ENCODE measurements around the gene XXYLT1.
"Not testable (repeated sequence)": the region's sequence is repeated elsewhere in the genome, so short reads cannot be mapped to it uniquely, and the experiment has no call there.

Gene XXYLT1

DNA sequence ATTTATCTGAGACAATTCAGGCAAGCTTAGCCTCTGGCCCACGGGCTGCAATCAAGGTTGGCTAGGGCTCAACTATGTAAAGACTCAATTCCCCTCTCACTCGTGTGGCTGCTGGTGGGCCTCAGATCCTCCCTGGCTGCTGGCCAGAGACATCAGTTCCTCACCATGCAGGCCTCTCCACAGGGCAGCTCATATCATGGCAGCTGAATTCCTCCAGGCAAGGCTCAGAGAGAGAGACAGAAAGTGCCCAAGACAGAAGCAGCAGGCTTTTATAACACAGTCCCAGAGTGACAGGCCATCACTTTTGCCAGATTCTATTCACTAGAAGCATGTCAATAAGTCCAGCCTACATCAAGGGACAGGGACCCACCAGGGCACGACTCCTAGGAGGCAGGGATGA is 63.2 kb downstream of the XXYLT1 start:
- no peak for DNase-seq (ENCODE audit: low spot score)

DNA sequence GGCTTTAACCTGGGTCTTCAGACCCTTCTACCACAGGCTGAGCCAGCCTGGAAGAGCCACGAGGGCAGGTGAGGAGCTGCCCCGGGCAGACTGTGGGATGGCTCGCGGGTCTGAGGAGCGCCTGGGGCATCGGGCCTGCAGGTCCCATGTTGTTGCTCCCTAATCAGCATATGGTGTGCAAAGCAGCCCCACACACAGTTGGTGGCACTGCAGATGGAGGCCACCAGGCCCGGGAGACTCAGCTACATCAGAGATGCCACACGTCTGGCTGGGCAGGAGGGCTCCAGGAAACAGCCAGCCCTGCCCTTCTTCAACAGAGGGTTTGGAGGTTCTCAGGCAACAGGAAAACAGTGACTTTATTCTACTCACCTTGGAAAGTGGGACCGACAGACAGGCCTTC is 63.9 kb downstream of the XXYLT1 start:
- DNase-seq (ENCODE audit: low spot score), result no peak

DNA sequence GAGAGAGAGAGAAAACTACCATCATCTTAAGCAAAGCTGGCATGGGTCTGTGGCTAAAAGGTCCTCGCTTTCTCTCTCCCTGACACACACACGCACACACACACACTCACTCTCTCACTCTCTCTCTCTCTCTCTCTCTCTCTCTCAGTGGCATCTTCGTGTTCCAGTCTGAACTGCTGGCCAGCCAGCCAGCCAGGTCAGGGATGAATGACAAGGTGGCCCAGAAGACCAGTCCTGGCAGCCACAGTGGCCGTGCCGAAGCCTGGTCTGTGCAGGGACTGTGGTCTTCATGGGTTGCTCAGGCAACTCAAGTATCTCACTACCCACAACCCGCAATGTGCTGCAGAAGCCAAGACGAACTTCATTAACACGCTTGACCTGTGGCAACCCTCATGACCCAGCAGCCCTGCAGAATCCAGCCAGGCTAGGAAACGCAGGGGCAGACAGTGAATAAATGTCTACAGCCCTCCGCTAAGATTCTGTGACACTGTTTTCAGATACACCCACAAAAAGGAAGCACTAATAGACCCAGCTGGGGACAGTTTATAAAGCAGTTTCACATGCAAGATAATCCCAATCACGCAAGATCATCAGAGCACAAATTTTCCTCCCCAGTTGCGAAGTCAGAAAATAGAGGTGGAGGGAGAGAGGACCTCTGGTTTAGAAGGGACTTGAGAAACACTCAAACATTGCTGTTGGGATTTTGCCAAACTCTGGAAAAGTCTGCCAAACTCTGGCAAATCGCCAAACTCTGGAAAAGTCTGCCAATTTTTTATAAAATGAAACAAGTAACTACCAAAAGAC is 66.4 kb downstream of the XXYLT1 start:
- no peak for DNase-seq (ENCODE audit: low spot score)

DNA sequence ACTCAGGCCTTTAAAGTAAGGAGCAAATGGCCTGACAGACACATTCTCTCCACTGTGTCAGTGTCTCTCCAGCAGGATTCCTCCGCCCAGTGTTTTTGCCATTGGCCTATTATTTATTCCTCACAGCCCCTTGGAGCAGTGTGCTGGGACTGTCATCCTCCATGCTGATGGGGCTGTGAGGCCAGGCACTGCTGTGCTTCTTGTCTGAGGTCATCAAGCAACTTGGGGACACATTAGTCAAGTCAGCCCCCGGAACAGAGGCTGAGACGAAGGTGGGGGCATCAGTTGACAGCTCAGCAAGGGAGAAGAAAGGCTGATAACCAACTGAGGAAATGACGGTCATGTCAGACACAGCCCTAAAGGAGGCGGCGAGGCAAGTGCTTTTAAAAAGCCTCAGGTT is 67.4 kb downstream of the XXYLT1 start:
- no peak for DNase-seq (ENCODE audit: low spot score)

DNA sequence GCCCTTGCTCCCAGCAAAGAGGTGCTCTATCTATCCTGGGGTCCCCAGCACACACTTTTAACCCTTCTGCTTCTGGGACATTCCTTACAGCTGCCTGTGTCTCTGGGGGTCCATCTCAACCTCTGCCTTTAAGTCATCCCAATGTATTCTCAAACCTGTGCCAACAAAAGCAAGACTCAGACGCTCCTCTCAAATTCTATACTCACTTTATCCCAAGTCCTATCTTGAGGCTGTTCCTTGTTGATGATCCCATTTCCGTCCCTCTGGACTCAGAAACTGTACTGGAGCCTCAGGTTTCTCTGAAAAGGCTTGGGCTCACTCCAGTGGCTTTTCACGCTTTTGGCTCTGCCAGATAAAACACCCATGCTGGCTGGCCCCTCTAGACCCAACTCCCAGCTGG is 69.7 kb downstream of the XXYLT1 start:
- no peak for DNase-seq (ENCODE audit: low spot score)

DNA sequence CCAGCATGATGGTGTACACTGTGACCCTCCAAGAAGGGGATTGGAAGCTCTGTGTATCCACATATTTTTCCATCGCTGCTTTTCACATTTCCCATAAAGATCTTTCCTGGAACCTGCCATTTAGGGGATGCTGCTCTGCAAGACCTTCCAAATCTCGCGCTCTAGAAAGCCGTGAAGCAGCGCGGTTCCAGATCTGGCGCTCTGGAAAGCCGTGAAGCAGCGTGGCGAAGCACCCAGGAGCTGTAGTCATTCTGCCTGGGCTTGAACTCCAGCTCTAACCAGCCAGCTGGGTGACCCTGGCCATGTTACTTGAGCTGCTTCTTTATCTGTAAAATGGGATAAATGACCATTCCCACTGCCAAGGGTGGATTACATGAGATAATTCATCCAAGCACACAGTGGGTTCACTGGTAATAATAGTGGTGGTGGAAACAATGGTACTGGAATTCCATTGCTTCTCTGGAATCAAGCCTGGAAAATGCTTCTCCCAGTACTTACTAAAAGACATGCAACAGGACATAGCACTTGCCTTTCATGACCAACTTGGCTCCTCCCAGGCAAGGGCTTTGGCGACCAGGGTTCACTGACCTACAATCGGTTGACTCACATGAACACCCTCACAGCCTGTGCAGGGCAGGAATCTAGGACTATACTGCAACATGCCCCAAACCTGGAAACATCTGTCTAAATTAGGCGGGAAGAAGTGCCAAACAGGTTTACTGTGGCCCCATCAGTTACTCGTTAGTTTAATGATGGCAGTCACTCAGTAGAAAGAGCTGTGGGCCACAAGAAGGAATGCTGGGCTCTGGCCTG is 70.7 kb downstream of the XXYLT1 start:
- DNase-seq (ENCODE audit: low spot score), result no peak

DNA sequence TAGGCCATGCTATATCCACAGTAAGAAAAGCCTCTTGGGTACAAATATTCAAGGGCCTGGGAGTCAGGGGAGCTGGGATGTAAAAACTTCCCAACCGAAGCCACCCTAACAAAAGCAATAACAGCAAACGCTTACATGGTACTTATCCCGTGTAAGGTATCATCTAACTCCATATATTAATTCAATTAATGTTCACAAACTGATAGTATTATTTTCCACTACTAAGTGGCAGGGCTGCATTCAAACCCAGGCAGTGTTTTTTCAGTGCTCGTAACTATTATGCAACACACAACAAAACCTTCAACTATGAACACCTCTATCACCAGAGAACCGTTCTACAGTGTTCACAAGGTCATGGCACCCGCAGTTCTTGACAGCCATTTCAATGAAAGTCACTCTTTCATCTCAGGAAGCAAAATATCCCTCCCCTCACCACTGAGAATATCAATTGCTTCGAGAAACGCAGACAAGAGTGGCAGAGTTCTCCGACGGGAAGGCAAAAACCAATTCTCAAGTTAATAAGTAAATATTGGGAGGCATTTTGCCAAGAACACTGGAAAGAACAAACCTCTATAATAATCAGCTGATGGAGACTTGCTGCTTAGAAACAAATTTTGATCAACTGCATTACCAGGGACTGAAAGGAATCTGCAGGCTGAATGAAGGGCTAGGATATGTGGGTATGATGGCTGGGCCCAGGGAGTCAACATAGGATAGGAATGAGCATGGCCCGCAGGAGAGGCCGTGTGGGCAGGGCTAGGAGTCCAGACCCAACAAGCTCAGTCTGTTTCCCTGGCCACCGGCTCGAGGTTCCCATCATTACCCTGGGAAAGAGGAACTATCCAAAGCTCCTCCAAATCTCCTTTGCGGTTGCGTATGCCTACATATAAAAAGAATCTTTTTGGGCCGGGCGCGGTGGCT is 72.3 kb downstream of the XXYLT1 start:
- DNase-seq (ENCODE audit: low spot score), result no peak

DNA sequence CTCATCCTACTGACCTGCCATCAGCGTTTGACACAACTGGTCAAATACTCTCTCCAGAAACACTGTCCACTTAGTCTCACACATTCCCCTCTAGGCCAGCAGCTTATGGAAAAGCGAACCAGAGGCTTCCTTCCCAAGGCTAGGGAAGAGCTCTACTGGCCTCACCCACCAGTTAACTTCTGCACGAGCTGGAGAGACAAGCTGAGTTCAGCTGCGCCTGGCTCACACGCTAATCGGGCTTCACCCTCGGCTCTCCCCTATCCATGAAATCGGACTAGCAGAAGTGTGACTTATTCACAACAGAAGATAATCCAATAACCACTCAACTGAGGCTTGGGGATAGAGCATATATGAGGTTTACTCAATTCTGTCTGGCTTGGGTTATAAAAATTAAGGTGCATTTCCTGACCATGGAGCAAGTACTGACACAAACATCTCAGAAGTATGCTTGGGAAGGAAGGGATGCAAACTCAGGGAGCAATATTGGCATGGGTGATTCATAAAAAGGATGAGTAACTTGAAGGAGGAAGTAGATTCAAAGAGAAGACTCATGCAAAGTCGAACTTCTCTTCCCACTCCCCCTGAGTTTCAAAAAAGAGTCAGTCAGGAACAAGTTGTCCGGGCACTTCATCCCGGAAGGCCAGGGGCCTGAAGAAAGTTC is 73.1 kb downstream of the XXYLT1 start:
- no peak for DNase-seq (ENCODE audit: low spot score)

DNA sequence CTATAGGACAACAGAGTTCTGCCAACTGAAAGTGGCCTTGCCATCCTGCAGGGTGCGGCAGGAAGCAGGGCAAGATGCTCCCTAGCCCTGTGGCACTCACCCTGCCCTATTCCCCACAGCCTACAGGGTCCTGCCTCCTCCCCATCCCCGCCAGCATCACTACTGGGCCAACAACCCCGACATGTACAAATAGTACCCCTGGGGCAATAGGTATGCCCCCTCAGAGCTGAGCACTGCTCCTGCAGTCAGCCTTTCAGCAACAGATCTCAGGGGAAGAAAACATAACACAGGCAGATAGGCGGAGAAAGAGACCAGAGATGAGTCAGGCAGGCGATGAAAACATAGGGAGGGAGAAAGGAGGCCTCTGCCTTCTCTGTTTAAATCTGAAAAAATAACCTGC is 74.7 kb downstream of the XXYLT1 start:
- no peak for DNase-seq (ENCODE audit: low spot score)

DNA sequence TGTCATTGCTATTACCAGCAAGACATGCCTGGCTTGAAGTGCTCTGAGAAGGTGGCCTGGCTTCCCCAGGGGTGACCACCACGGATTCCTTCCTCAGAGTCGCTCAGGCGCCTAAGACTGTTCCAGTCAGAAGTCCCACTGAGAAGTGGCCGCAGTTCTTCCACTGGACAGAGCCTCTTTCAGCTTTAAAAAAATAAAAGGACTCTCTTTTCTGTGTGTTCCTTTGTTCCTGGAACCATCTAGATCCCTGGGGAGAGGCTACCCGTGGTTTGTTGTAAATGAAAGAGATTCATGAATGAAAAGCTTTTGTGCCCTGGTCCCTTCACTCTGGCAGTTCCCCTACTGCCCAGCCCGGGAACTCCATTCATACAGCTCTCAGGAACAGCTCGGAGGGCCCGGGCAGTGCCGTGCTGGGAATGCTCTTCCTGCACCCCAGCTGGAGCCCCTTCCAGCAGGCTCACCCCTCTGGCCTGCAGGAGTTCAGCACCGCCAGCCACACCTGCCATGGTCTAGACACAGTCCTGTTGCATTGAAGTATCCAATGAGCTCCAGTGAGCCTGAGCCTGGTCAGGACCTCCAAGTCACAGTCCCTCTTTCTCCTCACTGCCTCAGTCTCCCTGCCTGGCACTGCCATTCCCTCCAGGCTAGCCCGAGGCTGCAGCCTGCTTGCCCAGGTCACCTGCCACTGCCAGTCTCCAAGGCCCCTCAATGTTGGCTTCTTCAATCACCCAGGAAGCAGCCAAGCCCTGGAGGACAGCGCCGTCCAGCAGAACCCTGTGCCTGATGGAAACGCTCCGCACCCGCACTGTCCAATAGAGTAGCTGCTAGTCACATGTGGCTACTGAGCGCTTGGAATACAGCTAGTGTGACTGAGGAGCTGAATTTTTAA is 75.4 kb downstream of the XXYLT1 start:
- DNase-seq (ENCODE audit: low spot score), result no peak

DNA sequence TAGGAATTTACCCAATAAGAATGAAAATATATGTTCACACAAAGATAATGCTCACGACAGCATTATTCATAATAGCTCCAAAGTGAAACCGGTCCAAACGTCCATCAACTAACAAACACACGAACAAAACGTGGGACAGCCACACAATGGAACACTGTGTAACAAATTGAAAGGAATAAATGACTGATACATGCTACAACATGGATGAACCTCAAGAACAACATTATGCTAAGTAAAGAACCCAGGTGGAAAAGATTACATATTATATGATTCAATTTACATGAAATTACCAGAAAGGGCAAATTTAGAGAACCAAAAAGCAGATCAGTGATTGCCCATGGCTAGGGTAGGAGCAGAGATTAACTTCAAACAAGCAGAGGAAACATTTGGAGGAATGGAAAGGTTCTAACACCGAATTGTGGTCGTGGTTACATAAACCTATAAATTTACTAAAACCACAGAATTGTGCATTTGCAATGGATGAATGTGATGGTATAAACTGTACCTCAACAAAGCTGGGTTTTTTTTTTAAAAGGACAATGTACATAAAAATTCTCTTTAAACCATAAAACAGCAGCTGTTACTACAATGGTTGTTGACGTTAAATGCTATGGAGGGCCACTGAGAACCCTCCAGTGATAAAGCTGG is 76.3 kb downstream of the XXYLT1 start:
- DNase-seq (ENCODE audit: low spot score), result no peak

DNA sequence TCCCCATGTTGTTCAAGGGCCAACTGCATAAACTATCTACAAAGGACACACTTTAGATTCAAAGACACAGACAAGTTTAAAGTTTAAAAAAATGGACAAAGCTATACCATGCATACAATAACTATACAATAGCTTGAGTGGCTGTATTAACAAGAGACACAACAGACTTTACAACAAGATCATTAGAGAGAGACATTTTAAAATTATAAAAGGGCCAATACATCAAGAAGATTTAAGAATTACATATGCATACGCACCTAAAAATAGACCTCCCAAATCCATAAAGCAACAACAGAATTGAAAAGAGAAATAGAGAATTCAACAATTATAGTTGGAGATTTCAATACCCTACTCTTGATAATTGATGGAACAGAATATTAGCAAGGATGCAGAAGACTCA is 79.4 kb downstream of the XXYLT1 start:
- DNase-seq (ENCODE audit: low spot score), result no peak

DNA sequence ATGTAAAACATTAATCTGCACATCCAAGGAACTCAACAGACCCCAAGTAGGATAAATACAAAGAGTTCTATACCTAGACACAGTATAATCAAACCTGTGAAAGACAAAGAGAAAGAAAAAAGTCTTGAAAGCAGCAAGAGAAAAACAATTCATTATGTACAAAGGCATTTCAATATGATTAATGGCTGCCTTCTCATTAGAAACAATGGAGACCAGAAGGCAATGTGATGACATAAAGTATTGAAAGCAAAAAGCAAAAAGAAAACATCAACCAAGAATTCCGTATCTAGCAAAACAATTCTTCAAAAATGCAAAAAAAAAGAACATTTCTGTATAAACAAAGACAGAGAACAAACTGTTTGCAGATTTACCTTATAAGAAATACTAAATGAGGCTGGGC is 81.1 kb downstream of the XXYLT1 start:
- no peak for DNase-seq (ENCODE audit: low spot score)

DNA sequence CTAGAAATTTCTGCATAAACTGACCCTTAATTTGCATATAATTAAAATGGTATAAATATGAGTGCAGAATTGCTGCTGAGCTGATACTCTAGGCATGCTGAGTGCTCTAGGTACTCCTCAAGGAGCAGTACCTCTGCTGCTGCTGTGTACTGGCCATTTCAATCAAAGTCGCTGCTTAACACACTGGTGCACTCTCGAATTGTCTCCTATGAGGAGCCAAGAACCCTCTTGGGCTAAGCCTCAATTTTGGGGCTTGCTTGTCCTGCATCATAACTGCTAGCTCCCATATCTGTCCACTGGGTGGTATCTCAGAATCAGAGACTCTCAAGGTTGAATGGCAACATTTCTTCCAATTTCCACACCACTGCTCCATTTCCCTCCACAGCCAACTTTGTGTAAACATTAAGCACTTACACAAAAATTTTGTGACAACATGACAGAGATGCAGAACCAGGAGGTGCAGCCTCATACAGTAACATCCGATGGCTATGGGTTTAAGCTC is 82.5 kb downstream of the XXYLT1 start:
- no peak for DNase-seq (ENCODE audit: low spot score)

DNA sequence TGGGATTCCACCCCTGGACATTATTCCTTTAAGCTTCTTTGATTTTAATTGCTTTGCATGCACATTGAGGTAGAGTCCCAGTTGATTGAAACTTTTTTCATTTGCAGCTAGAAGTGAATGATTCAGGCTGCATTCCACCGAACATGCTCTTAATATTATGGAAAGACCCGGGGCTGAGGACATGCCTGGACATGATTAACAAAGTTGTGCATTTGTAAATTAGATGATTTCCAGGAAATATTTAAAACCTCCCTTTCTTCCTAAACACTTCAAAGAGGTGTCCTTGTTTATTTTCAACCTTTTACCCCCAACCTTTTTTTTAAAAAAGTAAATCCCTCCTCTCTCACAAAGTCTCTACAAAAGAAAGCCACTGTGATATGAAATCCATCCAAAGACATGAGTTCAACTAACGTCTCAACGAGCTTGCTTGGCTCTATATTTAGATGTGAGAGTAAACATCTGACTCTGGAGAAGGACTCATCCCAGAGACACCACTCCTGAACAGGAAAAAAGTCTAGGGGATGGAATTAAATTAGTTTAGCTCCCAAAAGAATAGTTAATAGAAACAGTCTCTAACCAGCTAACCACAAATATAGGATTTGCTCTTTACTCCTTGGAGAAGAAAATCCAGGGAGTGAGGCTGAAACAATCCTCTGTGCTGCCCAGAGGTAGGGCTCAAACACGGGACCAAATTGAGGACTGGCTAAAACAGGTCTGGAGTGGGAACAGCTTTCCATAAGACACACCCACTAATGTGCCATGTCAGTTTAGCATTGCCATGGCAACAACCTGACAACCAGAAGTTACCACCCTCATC is 83.1 kb downstream of the XXYLT1 start:
- no peak for DNase-seq (ENCODE audit: low spot score)

DNA sequence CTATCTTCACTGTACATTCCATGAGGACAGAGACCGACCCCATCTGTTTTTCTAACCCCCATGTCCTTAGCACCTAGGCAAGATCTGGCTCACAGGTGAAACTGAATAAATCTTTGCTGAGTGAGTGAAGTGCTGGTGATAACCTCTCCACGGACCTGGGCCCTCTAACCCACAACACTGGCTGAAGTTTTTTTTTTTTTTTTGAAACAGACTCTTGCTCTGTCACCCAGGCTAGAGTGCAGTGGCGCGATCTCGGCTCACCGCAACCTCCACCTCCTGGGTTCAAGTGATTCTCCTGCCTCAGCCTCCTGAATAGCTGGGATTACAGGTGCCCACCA is 84.3 kb downstream of the XXYLT1 start:
- DNase-seq (ENCODE audit: low spot score), result not testable (repeated sequence)

DNA sequence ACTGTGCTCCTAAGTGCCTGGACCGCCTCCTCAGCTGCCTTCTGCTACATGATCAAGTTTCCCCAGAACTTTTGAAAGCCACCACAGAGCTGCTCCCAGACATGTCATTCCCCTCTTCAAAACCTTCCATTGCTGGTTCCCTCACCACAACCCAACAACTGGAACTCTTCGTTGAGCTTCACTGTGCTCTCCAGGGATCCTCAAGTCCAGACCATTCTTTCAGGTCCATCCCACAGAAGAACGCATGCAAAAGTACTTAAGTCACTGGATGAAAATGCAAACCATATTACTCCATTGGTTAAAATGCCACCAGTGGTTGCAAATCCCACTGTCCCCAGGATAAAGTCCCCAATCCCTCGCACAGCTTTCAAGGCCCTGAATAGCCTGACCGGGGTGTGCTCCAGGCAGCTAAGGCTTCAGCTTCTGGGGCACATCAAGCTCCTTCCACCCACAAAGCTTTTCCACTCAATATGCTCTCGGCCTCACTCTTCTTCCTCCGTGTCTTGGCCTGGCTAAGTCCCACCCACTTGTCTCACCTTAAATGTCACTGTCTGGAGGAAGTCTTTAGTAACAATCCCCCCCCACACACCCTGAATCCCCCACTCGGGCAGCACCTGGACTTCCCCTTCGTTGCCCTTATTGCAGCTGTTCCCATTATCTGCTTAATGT is 84.8 kb downstream of the XXYLT1 start:
- DNase-seq (ENCODE audit: low spot score), result no peak

DNA sequence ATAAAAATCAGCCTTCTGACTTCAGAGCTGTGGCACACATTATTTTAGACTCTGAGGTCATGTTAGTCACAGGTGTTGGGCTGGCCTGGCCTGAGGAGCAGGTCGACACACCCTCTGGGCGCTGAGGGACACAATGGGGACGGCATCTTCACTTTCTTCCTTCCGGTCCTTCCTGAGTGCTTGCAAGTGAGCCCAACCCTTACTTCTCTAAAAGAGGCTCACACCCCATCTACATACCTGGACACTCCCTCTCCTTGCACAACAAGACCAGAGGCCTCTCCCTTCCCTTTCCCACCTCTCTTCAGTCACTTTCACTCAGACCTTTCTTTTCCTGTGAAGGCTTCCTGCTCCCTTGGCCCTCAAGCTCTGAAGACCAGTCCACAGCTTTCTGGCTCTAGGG is 85.4 kb downstream of the XXYLT1 start:
- no peak for DNase-seq (ENCODE audit: low spot score)

Measured in germinal center (tissue), 1 donor.